Left hindlimb (tissue), 1 donor: ENCODE results near the gene PRX.
"Not testable (repeated sequence)": the region's sequence is repeated elsewhere in the genome, so short reads cannot be mapped to it uniquely, and the experiment has no call there.

ENCODE experiments used
- DNase-seq: peaks from one replicate; pipeline ENCODE4 v3.0.0-alpha.2; 2018

Gene PRX, protein sequence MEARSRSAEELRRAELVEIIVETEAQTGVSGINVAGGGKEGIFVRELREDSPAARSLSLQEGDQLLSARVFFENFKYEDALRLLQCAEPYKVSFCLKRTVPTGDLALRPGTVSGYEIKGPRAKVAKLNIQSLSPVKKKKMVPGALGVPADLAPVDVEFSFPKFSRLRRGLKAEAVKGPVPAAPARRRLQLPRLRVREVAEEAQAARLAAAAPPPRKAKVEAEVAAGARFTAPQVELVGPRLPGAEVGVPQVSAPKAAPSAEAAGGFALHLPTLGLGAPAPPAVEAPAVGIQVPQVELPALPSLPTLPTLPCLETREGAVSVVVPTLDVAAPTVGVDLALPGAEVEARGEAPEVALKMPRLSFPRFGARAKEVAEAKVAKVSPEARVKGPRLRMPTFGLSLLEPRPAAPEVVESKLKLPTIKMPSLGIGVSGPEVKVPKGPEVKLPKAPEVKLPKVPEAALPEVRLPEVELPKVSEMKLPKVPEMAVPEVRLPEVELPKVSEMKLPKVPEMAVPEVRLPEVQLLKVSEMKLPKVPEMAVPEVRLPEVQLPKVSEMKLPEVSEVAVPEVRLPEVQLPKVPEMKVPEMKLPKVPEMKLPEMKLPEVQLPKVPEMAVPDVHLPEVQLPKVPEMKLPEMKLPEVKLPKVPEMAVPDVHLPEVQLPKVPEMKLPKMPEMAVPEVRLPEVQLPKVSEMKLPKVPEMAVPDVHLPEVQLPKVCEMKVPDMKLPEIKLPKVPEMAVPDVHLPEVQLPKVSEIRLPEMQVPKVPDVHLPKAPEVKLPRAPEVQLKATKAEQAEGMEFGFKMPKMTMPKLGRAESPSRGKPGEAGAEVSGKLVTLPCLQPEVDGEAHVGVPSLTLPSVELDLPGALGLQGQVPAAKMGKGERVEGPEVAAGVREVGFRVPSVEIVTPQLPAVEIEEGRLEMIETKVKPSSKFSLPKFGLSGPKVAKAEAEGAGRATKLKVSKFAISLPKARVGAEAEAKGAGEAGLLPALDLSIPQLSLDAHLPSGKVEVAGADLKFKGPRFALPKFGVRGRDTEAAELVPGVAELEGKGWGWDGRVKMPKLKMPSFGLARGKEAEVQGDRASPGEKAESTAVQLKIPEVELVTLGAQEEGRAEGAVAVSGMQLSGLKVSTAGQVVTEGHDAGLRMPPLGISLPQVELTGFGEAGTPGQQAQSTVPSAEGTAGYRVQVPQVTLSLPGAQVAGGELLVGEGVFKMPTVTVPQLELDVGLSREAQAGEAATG (N-terminal part only)

DNA sequence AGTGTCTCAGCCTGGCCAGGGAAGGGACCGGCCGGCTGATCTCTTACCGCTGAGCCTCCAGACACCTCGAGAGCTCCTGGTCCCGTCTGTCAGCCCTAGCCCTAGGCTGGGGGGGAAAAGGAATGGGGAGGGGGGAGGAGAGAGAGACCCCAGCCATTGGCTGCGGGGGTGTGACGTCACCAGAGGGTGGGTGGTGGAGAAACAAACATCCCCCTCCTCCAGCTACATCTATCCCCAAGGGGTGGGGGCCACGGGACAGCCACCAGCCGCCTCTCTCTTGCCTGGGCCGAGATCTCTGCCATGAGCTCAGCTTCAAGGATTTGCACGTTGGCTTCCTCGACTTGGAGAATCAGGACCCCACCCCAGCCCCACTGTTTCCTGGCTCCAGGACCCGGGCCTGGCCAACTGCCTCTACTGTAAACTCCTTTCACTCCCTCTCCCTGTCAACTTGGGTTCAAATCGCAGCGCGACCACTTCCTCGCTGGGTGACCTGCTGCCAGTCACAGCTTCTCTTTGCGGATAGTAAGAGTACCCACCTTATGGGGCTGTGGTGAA is at the start of gene PRX:
Gene PRX (minus strand): TSS at position 88 of the 555 bp plus-strand sequence. CDS start 5,446 bp downstream, outside the sequence.
- DNase-seq, result peak; percentile 75

DNA sequence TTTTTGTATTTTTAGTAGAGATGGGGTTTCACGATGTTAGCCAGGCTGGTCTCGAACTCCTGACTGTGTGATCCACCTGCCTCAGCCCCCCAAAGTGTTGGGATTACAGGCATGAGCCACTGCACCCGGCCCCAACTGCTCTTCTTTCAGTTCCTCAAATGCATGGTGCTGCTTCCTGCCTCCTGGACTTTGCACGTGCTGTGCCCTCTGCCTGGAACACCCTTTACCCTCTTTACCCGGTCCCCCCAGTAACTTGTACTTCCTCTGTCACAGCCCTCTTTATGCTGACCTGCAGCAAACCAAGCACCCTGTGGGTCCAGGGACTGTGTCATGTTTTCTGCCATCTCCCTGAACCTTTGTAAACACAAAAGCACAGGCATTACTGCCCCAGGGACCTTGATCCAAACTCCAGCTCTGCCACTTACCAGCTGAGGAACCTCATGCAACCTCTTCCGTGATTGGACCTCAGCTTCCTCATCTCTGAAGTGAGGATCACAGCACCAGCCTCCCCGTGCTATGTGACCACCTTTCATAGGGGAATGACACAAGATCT is 48.6 kb upstream of the PRX start:
- DNase-seq, result no peak

DNA sequence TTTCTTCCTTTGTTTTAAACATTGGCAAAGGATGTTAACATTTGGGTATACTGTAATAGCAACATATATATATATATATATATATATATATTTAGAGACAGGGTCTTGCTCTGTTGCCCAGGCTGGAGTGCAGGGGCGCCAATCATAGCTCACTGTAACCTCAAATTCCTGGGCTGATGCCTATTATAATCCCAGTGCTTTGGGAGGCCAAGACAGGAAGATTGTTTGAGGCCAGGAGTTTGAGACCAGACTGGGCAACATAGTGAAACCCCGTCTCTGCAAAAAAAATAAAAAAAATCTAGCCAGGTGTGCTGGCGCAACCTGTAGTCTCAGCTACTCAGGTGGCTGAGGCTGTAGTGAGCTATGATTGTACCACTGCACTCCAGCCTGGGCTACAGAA is 47.0 kb upstream of the PRX start:
- DNase-seq, result no peak

DNA sequence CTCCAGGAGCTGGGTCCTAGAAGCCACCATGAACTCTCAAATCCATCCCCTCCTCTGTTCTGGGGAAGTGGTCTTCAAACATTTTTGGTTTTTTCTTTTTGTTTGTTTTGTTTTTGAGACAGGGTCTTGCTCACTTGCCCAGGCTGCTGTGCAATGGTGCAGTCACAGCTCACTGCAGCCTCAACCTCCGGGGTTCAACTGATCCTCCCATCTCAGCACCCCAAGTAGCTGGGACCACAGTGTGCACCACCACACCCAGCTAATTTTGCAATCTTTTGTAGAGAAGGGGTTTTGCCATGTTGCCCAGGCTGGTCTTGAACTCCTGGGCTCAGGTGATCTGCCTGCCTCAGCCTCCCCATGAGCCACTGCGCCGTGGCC is 45.4 kb upstream of the PRX start:
- no peak for DNase-seq

DNA sequence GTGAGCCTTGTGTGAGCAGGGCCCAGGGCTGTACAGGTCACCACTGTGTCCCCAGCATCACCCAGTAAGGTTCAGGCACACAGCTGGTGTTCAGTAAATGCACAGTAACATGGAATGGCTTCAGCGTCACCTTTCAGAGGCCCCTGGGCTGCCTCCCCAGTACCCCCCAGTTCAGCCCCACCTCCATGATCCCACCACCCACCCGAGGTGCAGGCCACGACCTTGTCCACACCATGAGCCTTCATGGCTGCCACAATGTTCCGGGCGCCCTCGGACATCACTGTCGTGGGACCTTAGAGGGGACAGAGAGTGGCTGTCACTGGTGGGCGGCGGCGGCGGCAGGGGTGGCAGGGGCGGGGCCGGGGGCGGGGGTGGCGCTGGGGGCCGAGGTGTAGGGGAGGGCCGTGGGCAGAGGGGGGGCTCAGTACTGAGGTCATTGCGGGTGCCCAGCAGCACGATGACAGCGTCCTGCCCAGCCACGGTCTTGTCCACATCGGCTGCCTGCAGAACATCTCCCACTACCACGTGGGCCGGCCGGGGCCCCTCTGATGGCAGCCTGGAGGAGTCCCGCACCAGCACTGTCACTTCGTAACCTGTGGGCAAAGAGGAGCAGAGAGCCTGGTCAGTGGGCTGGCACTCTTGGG is 44.9 kb upstream of the PRX start:
- no peak for DNase-seq

DNA sequence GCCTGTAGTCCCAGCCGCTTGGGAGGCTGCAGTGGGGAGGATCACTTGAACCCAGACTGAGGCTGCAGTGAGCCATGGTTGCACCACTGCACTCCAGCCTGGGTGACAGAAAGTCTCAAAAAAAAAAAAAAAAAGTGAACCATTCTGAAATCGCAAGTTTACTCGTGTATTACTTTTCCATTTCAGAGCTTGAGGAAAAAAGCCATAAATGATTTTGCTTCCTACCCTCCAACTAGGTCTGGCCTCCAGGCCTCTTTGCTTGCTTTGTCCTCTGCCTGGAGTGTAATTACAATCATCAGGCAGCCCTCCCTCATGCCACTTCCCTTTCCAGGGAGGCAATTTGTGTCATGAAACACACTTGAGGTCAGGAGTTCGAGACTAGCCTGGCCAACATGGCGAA is 43.9 kb upstream of the PRX start:
- no peak for DNase-seq

DNA sequence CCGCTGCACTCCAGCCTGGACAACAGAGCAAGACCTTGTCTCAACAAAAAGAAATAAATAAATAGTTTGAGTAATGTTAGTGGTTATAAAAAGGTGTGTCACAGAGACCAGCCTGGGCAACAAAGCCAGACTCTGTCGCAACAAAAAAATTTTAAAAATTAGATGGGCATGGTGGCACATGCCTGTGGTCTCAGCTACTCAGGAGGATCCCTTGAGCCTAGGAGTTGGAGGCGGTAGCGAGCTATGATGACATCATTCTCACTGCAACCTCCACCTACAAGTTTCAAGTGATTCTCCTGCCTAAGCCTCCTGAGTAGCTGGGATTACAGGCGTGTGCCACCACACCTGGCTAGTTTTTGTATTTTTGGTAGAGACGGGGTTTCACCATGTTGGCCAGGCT is 40.8 kb upstream of the PRX start:
- DNase-seq, result not testable (repeated sequence)

DNA sequence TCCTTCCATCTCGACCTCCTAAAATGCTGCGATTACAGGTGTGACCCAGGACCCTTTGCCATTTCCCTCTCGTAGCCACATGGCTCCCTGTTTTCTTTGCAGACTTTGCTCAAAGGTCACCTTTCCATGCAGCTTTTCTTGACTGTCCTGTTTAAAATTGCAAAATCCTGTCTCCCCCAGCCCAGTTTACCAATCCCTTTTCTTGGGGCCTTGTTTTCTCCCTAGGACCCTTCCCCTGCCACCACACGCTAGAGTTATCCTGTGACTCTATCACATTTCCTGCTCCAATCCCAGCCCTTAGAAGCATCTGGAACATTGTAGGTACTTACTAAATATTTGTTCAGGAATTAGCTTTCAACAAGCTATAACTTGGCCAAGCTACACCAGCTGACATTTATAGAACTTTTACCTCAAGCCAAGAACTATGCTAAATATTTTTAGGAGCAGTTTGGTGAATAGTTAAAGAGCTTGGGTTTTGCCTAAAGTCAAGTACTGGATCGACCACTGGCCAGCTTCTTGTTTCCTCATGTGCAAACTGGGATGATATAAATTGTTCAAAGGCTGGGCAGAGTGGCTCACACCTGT is 40.1 kb upstream of the PRX start:
- no peak for DNase-seq

DNA sequence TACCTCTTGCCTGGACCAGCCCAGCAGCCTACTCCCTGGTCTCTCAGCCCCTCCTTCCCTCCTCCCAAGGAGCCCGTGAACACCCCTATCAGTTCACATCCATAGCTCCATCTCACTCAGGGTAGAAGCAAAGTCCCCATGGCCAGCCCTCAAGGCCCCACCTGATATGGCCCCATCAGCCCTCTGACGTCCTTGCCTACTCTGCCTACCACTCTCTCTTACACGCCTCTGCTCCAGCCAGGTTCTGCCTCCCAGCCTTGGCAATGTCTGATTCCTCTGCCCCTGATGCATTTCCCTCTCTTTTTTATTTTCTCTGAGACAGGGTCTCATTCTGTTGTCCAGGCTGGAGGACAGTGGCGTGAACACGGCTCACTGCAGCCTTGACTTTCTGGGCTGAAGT is 38.8 kb upstream of the PRX start:
- no peak for DNase-seq

DNA sequence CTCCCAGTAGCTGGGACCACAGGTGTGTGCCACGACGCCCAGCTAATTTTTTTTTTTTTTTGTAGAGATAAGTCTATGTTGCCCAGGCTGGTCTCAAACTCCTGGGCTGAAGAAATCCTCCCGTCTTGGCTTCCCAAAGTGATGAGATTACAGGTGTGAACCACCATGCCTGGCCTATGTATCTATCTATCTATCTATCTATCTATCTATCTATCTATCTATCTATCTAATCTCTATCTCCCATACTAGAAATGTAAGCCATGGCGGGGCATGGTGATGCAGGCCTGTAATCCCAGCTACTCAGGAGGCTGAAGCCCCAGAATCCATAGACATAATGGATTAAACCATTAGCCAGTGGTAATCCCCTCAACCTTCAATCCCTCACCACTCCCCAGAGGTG is 37.5 kb upstream of the PRX start:
- no peak for DNase-seq

DNA sequence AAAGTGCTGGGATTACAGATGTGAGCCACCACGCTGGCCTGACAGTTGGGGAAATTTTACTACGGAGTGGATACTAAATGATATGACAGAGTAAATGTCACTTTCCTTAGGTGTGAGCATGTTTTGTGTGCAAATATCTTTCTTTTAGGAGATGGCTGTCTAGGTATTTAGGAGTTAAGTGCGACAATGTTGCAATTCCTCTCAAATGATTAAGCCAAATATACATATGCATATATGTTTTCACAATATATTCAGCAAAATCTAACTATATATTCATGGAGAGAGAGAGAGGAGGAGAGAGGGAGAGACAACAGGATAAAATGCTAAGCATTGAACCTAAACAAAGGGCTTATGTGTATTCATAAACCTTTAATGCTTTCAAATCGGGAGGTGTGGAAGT is 36.3 kb upstream of the PRX start:
- DNase-seq, result no peak

DNA sequence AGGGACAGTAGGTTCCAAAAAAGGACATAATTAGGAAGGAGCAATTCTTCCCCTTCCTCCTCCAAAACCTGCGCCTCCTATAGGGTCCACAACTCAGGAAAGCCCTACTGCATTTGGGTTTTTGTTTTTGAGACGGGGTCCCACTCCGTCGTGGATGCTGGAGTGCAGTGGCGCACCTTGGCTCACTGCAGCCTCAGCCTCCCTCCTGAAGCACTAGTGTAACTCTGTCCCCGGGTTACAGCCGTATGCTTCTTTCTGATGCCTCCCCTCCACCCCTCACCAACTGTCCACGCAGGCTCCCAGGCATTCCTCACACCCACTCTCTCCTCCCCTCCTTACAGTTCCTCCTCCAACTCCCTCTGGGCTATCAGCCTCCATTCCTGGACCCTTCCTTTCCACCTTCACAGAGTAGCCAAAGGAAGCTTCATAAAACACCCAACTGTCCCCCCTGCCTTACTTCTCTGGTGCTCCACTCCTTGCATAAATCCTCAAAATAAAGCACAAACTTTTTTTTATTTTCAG is 33.1 kb upstream of the PRX start:
- no peak for DNase-seq

DNA sequence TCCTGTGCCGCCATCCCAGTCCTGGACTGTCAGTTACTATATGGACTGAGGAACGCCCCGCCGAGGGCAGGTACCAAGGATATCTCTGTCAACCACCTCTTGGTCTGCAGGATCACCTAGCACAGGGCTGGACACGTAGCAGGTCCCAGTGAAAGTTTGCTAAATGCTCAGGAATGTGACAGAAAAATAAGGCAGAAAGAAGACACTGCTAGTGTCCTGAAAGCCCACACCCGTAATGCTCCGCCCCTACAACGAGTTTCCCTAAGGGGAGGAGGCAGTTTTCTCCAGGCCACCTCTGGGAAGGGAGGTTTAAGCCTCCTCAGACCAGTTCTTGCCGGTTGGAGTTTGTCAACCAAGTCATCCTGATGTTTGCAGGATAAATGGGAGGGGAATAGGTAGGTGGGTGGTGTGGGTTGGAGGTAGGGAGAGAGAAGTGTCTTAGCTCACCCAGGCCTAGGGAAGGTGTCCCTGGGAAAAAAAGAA is 32.6 kb upstream of the PRX start:
- DNase-seq, result no peak

DNA sequence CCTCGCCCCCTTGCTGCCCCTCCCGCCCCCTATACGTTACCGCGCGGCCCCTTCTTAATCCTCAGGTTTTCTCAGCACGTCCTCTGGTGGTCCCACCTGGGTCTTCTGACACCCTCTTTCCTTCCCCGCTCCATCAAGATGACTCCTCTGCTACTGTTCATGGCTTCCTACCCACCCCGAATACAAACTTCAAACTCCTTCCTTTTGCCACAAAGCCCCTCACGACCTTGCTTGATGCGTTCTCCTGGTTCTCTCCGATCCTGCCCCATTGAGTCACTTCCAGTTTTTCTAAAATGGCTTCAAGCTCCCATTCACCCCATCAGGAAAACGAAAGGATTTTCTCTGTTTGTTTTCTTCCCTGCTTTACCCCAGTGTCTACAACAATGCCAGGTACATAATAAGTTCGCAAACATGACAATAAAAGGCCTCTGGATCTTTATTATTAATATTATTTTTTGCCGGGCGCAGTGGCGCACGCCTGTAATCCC is 31.7 kb upstream of the PRX start:
- no peak for DNase-seq

DNA sequence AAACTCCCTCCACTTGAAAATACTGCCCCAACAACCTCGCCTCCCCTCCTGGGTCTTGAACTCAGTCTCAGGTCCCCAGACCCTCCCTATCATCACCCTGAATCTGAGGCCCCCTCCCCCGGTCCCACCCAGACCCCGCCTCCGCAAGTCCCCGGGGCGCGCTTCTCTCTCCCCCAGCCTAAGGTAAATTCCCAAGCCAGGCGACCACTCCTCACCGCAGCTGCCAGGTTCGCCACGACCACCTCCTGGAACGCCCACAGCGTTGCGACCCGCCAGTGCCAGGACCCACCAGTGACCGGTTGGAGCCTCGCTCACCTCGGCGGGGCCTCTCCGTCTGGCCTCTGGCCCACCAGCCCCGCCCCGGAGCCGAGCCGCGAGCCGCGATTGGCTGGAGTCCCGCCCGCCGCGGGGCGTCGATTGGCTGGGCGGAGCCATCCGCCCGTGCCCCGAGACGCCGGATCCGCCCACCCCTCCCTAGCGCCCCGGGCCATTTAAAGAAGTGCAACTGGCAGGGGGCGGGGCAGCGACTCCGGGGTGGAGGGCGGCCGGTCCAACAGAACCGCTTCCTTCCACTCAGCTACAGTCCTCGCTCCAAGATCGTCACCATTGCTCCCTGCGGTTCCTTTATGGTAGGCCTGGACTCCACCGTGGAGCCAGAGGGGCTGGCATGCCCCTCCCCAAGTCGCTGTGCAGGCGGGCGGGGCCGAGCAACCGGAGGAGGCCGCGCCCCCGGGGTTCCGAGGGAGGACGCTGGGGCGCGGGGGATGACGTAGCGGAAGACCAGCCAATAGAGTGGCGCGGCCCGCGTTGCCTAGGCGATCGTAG is 31.0 kb upstream of the PRX start, which contains the start of gene SERTAD3:
Gene SERTAD3 (minus strand): TSS at position 336 of the 825 bp plus-strand sequence. CDS start 2,255 bp downstream, outside the sequence.
- DNase-seq, result peak; percentile 98

DNA sequence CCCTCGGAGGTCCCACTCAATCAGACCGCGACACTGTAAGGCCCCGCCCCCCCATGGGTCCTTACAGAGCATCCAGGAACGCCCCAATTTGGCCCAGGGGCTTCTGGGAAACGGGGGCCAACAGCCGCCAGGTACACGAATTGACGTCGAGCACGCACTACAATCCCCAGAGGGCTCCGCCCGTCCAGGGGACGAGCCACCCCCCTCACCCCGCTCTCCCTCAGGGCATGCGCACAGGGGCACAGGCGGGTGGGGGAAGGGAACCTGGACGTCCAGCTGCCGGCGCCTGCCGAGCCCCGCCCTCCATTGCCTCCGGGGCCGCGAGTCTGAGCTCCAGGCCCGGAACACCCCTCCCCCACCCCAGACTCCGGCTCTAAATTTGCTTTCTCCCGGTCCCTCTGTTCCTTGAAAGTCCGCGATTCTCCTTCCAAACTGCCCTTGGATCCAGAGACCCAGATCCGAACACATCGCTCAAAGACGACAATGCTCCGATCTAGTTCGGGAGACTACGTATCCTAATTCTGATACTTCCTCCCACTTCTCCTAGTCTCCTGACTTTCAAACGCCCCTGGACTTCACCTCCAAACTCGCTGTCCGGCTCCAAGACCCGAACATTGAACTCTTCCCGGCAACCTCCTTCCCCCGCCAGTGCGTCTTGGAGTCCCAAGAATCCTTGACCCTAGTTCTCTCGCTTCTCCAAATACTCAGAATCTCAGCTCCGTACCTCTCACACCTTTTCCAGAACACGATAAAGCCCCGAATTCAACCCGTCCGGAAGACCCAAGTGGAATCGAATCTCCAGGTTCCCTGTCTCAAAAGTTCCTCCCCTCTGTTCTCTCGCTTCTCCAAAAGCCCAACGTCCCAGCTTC is 30.2 kb upstream of the PRX start:
- DNase-seq, result peak; percentile 100

DNA sequence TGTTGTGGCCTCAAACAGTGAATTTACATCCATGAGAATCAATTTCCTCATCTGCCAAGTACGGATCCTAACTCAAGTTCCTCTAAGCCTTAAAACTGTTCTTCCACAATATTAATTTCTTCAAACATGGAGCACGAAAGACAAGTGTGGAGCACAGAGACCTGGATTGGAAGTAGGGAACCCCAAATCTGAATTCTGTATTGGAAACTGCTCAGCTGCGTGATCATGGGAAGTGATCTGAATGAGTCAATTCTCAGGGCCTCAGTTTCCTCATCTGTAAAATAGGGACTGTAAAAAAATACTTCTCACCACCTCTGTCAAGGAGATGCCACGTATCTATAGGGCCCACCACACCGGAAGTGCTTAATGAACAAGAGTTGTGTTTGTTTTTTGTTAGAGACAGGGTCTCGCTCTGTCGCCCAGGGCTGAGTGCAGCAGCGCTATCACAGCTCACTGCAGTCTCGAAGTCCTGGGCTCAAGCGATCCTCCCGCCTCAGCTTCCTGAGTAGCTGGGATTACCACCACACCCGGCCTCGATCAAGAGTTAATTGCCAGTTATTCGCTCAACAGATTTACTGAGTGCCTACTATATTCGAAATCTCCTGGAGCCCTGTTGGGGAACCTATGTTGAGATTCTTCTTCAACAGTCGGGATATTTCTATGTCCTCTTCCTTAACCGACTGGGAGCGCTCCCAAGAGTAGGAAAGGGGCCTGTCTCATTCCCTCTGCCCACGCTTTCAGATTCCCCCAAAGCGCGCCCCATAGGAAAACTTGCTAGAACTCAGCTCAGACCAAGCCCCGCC is 29.4 kb upstream of the PRX start:
- DNase-seq, result no peak

DNA sequence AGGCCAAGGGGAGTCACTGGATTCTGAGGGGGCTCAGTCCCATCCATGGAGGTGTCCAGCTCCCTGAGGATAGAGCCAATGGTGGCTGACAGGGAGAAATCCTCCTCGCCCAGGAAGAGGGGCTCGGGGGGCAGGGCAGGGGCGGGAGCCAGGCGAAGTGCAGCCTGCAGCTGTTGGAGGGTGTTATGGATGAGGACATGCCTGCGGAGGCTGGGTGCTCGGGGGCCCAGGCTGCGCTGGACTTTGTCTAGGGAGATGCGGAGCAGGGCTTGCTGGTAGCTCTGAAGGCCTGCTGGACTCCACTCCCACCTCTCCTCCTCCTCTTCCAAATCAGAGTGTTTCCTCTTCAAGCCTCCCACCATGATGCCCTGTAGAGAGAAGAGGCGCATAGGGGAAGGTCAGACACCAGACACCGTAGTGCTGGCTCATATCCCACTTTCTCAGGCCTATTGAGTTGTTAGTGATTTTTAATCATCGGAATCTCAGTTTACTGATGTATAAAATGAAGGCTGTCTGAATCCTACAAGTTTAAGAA is 28.6 kb upstream of the PRX start:
- DNase-seq, result no peak
